Natural killer cell (primary cell): ENCODE measurements around the gene GPATCH3. TPM values are rescaled to one million over a fixed set of nuclear protein-coding genes. Genes with fewer than 3 reads are reported as not detected.

Experiments used
- ATAC-seq, 3 donors: fragments of 150-1000 bp in 2 of 3; fragments of 200-7000 bp in 1 of 3; cut with Tn5 transposase; 1 replicate in 1 of 3; 2 replicates in 2 of 3; pipeline ENCODE4 v1.10.0; 2021; ENCODE audit warnings: mild to moderate bottlenecking in 2 of 3, moderate library complexity in 2 of 3
- DNase-seq, 2 donors: peaks; one replicate each; pipeline versions ENCODE4 v3.0.0 to v3.0.0-alpha.2; 2013 to 2021; ENCODE audit warnings: mixed read lengths in 1 of 2
- H3K27ac ChIP-seq: one replicate; pipeline ENCODE4 v1.5.1; 2013; ENCODE audit warnings: mild to moderate bottlenecking, low read length
- H3K27me3 ChIP-seq: one replicate; pipeline ENCODE4 v1.6.1; 2013; ENCODE audit warnings: low read length; ENCODE audit not compliant: control insufficient read depth, insufficient read depth
- H3K36me3 ChIP-seq: one replicate; pipeline ENCODE4 v1.6.1; 2013; ENCODE audit warnings: low read length; ENCODE audit not compliant: control insufficient read depth, insufficient read depth
- H3K4me1 ChIP-seq: one replicate; pipeline ENCODE4 v1.6.1; 2013; ENCODE audit warnings: low read length; ENCODE audit not compliant: control insufficient read depth, insufficient read depth
- H3K4me3 ChIP-seq: one replicate; pipeline ENCODE4 v1.5.1; 2013; ENCODE audit warnings: low read length
- H3K9me3 ChIP-seq: one replicate; pipeline ENCODE4 v1.6.1; 2013; ENCODE audit warnings: low read length; ENCODE audit not compliant: control insufficient read depth, insufficient read depth
- H3K27ac Mint-ChIP-seq, 2 donors: one replicate each; pipeline ENCODE4 v1.8.0; 2022; ENCODE audit warnings: mild to moderate bottlenecking in 2 of 2, mixed read lengths in 2 of 2, moderate library complexity in 1 of 2
- H3K27me3 Mint-ChIP-seq, 2 donors: one replicate each; pipeline ENCODE4 v1.8.0; 2022; ENCODE audit warnings: low read depth in 2 of 2, mixed read lengths in 2 of 2
- H3K36me3 Mint-ChIP-seq: one replicate; pipeline ENCODE4 v1.8.0; 2022; ENCODE audit warnings: mixed read lengths
- H3K4me1 Mint-ChIP-seq, 2 donors: one replicate each; pipeline ENCODE4 v1.8.0; 2022; ENCODE audit warnings: mixed read lengths in 2 of 2
- H3K4me3 Mint-ChIP-seq: one replicate; pipeline ENCODE4 v1.8.0; 2022; ENCODE audit warnings: mild to moderate bottlenecking, moderate library complexity, mixed read lengths
- H3K9me3 Mint-ChIP-seq, 2 donors: one replicate each; pipeline ENCODE4 v1.8.0; 2022; ENCODE audit warnings: mixed read lengths in 2 of 2
- WGBS: methylation state at CpG from one replicate; pipeline ENCODE4 v1.1.7; 2013; ENCODE audit warnings: missing lambda C conversion rate; ENCODE audit not compliant: insufficient coverage; 5-methylcytosine and 5-hydroxymethylcytosine counted together
- intact Hi-C: fragments of 100-400 bp; cut with micrococcal nuclease; formaldehyde crosslinking; loops from one replicate; pipeline ENCODE4 v1.14.2; 2022
- total RNA-seq, 4 donors: library from RNA; stranded (reverse); fragments of 120-200 nt in 1 of 4; gene quantifications; one replicate each; pipeline versions ENCODE4 v1.2.3 to v1.2.4, GENCODE V29; 2013 to 2022
- TF ChIP-seq, protein P1 (sequence below): fragments of 200-600 bp; IDR thresholded peaks from one replicate; pipeline ENCODE4 v1.8.0; 2022; ENCODE audit warnings: antibody characterized with exemption

GPATCH3 gene
- total RNA-seq, 3 donors from 2014 or later (not counting 1 experiment from before 2014, with no cell fraction given) = 25.5 to 41.3 (median 34.6) TPM

DNA sequence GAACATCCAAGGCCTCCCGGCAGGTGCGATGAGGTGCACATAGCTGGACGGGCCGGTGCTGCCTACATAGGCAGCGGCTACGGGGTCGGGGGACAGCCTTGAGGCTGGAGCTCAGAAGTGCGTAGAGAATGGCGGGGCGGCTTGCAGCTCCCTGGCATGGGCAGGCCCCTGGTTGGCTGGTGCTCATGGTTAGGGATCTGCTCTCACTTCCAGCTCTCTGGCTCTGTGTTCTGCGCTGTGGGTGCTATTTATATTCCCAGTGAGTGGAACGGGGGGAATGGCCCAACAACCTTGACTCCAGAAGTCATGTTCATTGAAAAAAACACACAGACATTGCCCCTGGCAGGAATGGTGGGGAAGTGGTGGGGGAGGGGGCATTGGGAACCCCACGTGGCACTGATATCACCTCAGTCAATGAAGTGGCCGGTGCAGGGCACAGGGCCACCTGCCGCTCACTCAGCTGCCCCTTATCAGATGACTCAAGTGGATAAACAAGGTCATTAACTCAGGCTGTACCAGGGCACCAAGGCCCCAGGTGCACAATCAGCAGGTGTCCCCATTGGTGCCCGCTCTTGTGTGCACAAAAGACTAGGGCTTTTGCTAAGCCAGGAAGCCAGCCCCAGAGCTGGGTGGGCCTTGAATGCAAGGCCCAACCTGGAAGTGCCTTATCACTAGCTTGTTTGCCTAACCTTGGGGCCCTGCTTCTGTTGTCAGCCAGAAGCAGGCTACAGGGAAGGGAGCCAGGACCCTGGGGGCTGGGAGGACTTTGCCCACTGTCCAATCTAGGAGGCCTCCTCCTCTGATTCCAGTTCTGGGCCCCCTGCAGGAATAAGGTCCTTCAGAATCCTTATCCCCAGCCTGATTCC, 13.7 kb upstream of the GPATCH3 start, which contains the start of gene NR0B2:
NR0B2 (minus strand) TSS at position 222 of the 866 bp plus-strand sequence; CDS start at position 187, 35 bp downstream.
- ATAC-seq (no peak), DNase-seq (no peak)
- no peak within 1 kb of the TSS for H3K27ac Mint-ChIP-seq
- no peaks in the 10 kb centered on the region for H3K36me3 Mint-ChIP-seq
- TF ChIP-seq, protein P1, sequence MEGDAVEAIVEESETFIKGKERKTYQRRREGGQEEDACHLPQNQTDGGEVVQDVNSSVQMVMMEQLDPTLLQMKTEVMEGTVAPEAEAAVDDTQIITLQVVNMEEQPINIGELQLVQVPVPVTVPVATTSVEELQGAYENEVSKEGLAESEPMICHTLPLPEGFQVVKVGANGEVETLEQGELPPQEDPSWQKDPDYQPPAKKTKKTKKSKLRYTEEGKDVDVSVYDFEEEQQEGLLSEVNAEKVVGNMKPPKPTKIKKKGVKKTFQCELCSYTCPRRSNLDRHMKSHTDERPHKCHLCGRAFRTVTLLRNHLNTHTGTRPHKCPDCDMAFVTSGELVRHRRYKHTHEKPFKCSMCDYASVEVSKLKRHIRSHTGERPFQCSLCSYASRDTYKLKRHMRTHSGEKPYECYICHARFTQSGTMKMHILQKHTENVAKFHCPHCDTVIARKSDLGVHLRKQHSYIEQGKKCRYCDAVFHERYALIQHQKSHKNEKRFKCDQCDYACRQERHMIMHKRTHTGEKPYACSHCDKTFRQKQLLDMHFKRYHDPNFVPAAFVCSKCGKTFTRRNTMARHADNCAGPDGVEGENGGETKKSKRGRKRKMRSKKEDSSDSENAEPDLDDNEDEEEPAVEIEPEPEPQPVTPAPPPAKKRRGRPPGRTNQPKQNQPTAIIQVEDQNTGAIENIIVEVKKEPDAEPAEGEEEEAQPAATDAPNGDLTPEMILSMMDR = no peak
- intact Hi-C loops = no loop called here
- no peaks in the 10 kb centered on the region for H3K9me3 Mint-ChIP-seq
- no peaks in the 10 kb centered on the region for H3K36me3 ChIP-seq
- no peak within 1 kb of the TSS for H3K4me3 Mint-ChIP-seq
- H3K4me3 ChIP-seq = no peak within 1 kb of the TSS
- H3K4me1 ChIP-seq = no peaks in the 10 kb centered on the region
- 92% methylated on average over 16 of the region's 16 CpGs for WGBS
- no peaks in the 10 kb centered on the region for H3K27me3 ChIP-seq
- H3K4me1 Mint-ChIP-seq = no peaks in the 10 kb centered on the region
- H3K9me3 ChIP-seq = no peaks in the 10 kb centered on the region
- H3K27ac ChIP-seq = no peak within 1 kb of the TSS
- no peaks in the 10 kb centered on the region for H3K27me3 Mint-ChIP-seq

DNA sequence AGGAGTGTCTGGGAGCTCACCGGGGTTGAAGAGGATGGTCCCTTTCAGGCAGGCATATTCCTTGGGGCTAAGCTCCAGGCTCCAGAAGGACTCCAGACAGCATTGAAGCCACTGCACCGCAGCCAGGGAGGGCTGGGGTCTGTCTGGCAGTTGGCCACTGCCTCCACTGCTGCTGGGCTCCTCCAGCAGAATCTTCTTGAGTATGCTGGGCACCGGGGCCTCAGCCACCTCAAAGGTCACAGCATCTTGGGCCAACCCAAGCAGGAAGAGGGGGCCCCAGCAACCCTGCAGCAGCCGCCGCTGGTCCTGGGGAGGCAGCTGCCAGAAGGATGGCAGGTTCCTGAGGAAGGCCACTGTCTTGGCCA, 13.1 kb upstream of the GPATCH3 start:
- ATAC-seq (no peak), DNase-seq (no peak)
- intact Hi-C loops = no loop called here
- TF ChIP-seq, protein P1 = no peak
- no peak overlapping the region for H3K27ac ChIP-seq
- no peak overlapping the region for H3K4me3 Mint-ChIP-seq
- 79% methylated on average over 5 of the region's 5 CpGs for WGBS
- H3K4me1 Mint-ChIP-seq = no peaks in the 10 kb centered on the region
- no peaks in the 10 kb centered on the region for H3K27me3 Mint-ChIP-seq
- H3K9me3 ChIP-seq = no peaks in the 10 kb centered on the region
- no peaks in the 10 kb centered on the region for H3K36me3 ChIP-seq
- H3K36me3 Mint-ChIP-seq = no peaks in the 10 kb centered on the region
- no peak overlapping the region for H3K4me3 ChIP-seq
- H3K9me3 Mint-ChIP-seq = no peaks in the 10 kb centered on the region
- no peak overlapping the region for H3K27ac Mint-ChIP-seq
- no peaks in the 10 kb centered on the region for H3K27me3 ChIP-seq
- H3K4me1 ChIP-seq = no peaks in the 10 kb centered on the region

DNA sequence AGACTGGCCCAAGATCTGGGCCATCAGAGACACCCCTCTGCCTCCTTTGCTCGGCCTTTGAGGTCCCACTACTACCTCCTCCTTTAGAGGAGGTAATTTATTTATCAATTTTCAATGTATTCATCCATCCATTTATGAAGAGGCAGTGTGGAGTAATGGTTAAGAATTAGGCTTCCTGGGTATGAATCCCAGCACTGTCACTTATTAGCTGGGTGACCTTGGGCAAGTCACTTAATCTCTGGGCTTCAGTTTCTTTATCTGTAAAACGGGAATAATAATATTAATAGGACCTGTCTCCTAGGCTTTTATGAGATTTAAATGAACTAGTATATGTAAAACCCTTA, 11.9 kb upstream of the GPATCH3 start:
- peaks cover 0 to under 1% of the 10 kb centered on the region in 2 donors for H3K27me3 Mint-ChIP-seq
- Histone ChIP-seq H3K4me3 (no peak overlapping the region), H3K27me3 (no peaks in the 10 kb centered on the region), H3K27ac (no peak overlapping the region), H3K4me1 (no peaks in the 10 kb centered on the region), H3K9me3 (no peaks in the 10 kb centered on the region), H3K36me3 (no peaks in the 10 kb centered on the region)
- no peak overlapping the region for H3K4me3 Mint-ChIP-seq
- no CpG with 5 or more reads among the region's 2 CpGs for WGBS
- intact Hi-C loops = no loop called here
- no peaks in the 10 kb centered on the region for H3K9me3 Mint-ChIP-seq
- TF ChIP-seq, protein P1 = no peak
- DNase-seq (no peak), ATAC-seq (no peak)
- H3K27ac Mint-ChIP-seq = no peak overlapping the region
- H3K4me1 Mint-ChIP-seq = no peaks in the 10 kb centered on the region
- H3K36me3 Mint-ChIP-seq = no peaks in the 10 kb centered on the region
